HUES64 (cell line): ENCODE measurements around the gene STC2.

Experiments used
- H3K27ac ChIP-seq: 2 replicates; pipeline ENCODE4 v1.7.0; 2013; ENCODE audit warnings: low read depth, low read length, inconsistent platforms
- H3K27me3 ChIP-seq: 2 replicates; pipeline ENCODE4 v1.6.1; 2013; ENCODE audit warnings: mild to moderate bottlenecking, low read length; ENCODE audit not compliant: insufficient read depth
- H3K36me3 ChIP-seq: 2 replicates; pipeline ENCODE4 v1.6.1; 2013; ENCODE audit warnings: mild to moderate bottlenecking, low read length; ENCODE audit not compliant: insufficient read depth
- H3K4me1 ChIP-seq: 2 replicates; pipeline ENCODE4 v1.6.1; 2013; ENCODE audit warnings: mild to moderate bottlenecking, low read length, moderate library complexity; ENCODE audit not compliant: insufficient read depth
- H3K4me3 ChIP-seq: 2 replicates; pipeline ENCODE4 v1.5.1; 2013; ENCODE audit warnings: mild to moderate bottlenecking, low read length, moderate library complexity
- H3K9ac ChIP-seq: 2 replicates; pipeline ENCODE4 v1.6.1; 2013; ENCODE audit warnings: mild to moderate bottlenecking, low read depth, low read length
- H3K9me3 ChIP-seq: 2 replicates; pipeline ENCODE4 v1.6.1; 2013; ENCODE audit warnings: low read depth, low read length; ENCODE audit not compliant: insufficient read depth
- WGBS: fragments of 150-250, 120-280 bp; methylation state at CpG from one replicate; pipeline ENCODE4 v1.1.7; 2013; ENCODE audit warnings: missing lambda C conversion rate; 5-methylcytosine and 5-hydroxymethylcytosine counted together

Gene STC2

GRCh38 chr5:173274771-173275170 is 53.4 kb downstream of the STC2 start:
- Histone ChIP-seq H3K4me1 (no peaks in the 10 kb centered on the region), H3K9me3 (peaks cover 2% of the 10 kb centered on the region), H3K36me3 (no peaks in the 10 kb centered on the region), H3K9ac (no peak overlapping the region), H3K27ac (no peak overlapping the region), H3K27me3 (no peaks in the 10 kb centered on the region; the same call in 1 of the 2 replicates), H3K4me3 (no peak overlapping the region)
- 100% methylated on average over 1 of the region's 1 CpG for WGBS

- Histone ChIP-seq H3K9ac (no peak overlapping the region), H3K36me3 (no peaks in the 10 kb centered on the region), H3K4me1 (no peaks in the 10 kb centered on the region), H3K4me3 (no peak overlapping the region), H3K27ac (no peak overlapping the region), H3K27me3 (no peaks in the 10 kb centered on the region; the same call in 1 of the 2 replicates), H3K9me3 (peaks cover 2% of the 10 kb centered on the region)
- WGBS: 86% methylated on average over 10 of the region's 10 CpGs
These were observed 56.8 kb downstream of the STC2 start for GRCh38 chr5:173271419-173271818.

- H3K9ac ChIP-seq: no peak overlapping the region
- no peaks in the 10 kb centered on the region; the same call in 1 of the 2 replicates for H3K9me3 ChIP-seq
- H3K4me1 ChIP-seq: no peaks in the 10 kb centered on the region
- H3K27me3 ChIP-seq: no peaks in the 10 kb centered on the region; the same call in 1 of the 2 replicates
- H3K4me3 ChIP-seq: no peak overlapping the region
- no peaks in the 10 kb centered on the region for H3K36me3 ChIP-seq
- 87% methylated on average over 14 of the region's 14 CpGs for WGBS
- H3K27ac ChIP-seq: no peak overlapping the region
These were observed 59.3 kb downstream of the STC2 start for GRCh38 chr5:173268750-173269432.

DNA sequence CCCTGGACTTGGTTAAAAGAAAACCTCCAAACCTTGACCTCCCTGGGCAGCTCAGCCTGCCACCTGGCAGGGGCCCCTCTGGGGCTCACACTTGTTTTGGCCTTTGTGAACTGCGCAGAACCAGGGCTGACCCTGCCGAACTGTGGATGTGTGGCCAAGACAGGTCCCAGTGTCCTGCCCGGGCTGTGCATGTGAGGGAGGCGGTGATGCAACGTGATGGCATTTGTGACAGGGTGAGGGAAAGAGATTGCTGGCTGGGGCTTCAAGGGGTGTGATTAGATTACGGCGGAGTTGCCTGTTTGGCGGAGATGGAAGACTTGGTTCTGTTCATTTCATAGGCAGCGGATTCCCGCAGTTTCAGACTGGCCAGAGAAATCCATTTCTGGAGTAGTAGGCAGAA is 62.8 kb downstream of the STC2 start:
- WGBS: 88% methylated on average over 10 of the region's 10 CpGs
- Histone ChIP-seq H3K9me3 (no peaks in the 10 kb centered on the region), H3K27me3 (peaks cover 4% of the 10 kb centered on the region; the same call in 1 of the 2 replicates), H3K4me1 (no peaks in the 10 kb centered on the region), H3K4me3 (no peak overlapping the region), H3K9ac (no peak overlapping the region), H3K27ac (no peak overlapping the region), H3K36me3 (no peaks in the 10 kb centered on the region)
